HG03060 (cell line): ENCODE measurements around the gene CEP126.
A peak's percentile ranks its signal among the peaks of the same experiment; 100 is the strongest.

Source experiments
- ATAC-seq: cut with Tn5 transposase; IDR thresholded peaks from one replicate; pipeline ENCODE4 v1.9.1; 2021; ENCODE audit warnings: low read depth, moderate number of reproducible peaks; ENCODE audit not compliant: unreplicated experiment

Gene CEP126, protein sequence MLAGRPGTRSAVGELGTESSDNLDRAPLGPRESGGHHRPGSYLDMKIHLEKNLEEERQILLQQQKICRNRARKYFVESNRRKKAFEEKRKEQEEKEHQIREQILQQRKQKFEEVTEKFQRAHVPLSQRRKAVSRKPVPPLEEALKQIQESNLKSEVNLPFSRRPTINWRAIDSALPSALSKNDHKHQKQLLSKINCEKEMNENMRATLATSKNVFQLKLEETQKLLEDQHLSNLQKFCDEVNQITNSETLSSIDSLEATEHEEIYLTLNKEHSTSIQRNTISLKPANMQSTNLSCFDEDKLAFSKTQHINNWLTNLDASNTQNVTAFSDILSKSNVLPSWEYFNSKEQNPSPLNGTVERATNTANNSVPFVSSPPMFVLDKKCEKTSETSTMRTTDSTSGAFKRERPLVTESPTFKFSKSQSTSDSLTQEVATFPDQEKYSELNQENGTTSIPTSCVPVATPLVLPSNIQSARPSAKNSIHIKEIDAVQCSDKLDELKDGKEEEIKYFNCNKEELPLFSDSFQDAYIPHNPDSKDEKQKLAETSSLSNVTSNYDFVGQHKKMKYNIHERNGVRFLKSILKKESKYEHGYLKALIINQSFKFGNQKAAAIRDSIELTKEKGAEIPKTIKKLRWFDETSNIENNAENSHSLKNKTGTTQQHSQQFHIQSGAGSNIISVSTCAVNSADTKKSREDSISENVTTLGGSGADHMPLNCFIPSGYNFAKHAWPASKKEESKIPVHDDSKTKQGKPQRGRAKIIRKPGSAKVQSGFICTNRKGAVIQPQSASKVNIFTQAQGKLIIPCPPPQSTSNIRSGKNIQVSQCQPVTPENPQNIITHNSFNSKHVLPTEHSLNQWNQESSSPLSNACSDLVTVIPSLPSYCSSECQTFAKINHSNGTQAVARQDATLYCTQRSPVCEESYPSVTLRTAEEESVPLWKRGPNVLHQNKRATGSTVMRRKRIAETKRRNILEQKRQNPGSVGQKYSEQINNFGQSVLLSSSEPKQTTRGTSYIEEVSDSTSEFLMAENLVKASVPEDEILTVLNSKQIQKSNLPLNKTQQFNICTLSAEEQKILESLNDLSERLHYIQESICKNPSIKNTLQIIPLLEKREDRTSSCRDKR

DNA sequence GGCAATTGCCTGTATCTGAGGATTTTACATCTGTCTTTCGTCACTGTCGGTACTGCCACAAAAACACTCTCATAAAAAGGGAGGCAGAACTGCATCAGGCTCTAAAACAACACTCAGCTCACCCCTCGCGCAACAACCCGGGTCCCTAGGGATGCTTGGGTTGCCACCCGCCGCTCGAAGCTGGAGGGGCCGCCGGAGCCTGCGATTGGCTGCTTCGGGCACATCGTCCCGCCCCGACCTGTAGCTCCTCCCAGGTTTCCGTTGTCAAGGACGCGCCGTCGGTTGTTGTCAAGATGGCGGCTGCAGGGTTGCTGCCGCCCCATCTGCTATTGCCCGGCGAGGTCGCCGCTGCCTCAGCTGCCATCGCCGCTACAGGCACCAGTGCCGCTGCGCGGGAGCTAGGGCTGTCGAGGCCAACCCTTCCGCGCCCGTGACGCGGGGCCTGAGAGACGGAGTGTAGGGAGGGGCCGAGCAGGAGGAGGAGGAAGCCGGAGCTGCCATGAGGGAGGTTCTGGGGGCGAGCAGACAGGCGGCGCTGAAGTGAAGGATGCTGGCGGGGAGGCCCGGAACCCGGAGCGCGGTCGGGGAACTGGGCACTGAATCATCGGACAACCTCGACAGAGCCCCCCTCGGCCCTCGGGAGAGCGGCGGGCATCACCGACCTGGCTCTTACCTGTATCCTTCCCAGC, at the start of gene CEP126:
Gene CEP126 (plus strand): TSS at position 273 of the 689 bp plus-strand sequence. CDS start 275 bp downstream, at position 548.
- ATAC-seq, result peak; percentile 98

DNA sequence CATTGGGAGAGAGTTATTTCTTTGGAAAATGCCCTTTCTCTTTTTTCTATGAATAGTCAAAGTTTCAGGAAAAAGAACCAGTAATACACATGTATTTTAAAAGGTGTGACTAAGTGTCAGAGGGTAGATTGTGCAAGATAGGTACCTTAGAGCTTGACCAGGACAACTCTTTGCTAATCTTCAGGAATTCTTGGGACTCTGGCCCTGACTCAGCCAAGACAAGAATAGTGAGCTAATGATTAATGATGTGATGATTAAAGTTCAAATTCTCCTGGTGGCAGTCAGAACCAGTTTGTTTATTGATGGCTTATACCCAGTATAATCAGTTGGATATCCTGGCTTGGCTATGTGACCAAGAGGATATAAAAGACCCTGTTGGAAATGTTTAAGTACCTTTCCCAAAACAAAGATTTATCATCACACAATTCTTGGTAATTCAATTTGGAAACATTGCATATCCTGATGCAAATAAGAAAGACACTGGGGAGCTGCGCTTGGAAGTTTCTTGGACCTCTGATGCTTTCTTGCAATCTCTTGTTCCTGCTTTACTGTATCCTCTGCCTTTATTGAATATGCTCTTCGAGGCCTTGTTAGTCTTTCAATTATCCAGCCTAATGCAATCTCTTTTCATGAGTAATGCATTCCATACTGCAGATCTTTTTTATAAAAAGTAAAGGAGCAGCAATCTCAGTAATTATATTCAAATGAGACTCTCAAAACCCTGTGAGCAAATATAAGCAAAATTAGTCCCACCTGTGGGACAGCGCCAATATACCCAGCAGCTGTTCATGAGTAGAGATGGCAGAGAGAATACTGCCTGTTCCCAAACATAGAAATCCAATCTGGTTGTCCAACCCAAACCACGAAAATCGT, 48.0 kb upstream of the CEP126 start:
- ATAC-seq, result no peak

DNA sequence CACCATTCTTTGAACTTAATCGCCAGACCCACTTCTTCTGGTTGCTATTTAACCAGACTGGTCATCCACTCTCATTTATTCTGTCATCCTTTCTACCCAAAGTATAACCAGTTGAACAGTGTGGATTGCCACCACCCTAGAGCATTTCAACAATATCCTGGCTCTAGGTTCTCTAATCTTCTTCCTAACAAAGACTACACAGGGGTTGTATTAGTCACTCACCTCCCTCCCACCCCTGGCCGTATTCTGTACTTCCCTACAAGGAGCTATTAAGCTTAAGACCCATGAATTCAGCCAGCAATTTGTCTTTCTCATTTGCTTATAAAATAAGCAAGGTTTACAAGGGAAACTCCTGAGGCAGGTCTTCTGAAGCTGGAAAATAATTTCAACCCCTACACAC, 46.9 kb upstream of the CEP126 start:
- ATAC-seq, result no peak

DNA sequence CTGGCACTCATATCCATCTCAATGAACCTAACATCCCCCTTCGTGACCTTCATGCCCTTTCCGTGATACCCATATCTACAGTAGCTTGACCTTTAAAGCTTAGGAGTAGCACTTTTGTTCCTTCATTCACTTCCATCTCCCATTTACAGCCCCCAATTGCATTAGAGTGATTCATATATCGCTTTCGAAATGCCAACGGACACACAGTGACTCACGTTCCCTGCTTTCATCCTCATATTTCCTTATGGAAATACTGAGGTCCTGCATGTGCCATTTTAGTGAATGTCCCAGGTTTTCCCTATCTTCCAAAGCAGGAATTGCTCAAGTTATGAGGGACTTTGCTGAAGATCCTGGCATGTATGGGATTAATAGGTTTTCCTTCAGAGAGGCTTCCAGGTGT, 44.3 kb upstream of the CEP126 start:
- ATAC-seq, result no peak

DNA sequence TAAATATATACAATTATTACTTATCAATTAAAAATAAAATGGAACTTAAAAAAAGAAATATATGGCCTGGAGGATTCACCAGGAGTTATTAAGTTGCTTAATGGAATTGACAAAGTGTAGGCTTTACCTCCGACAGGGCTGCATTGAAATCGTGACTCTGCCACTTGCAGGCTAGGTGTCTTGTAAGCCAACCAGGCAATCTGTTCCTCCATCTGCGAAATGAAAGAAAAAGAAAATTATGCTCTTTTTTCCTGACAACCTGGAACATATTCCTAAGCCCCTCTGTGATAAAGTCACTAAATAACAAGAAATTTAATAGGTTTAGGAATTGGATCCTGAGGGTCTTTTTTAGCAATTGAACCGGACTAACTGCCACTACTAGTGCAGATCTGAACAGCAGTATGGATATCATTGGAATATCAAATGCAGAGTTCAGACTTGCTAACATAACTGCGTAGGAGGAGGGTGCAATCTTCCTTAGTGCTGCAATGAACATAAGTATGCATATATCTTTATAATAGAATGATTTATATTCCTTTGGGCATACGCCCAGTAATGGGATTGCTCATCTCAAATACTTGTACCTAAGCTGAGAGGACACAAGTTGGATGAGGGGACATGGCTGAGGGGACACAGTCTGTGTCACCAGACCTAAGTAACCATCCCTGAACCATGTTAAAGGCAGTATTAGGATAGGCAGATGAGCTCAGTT, 42.5 kb upstream of the CEP126 start:
- no peak for ATAC-seq

DNA sequence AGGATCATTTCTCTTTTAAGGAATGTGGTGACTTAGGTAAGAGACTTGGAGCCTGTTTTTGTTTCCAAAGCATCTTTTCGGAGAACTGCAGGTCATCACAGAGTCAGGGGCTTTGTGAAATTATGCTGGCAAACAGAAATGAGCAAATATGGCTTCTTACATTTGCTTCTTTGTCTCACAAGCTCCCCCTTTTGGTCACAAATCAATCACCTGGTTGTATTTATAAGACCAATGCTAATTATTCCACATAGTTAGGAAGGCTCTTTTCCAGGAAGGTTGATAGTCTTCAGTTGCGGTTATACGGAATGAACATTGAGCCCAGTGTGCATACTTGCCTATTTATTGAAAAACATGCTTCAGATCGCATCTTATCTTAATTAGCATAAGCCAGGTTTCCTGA, 34.6 kb upstream of the CEP126 start:
- no peak for ATAC-seq

DNA sequence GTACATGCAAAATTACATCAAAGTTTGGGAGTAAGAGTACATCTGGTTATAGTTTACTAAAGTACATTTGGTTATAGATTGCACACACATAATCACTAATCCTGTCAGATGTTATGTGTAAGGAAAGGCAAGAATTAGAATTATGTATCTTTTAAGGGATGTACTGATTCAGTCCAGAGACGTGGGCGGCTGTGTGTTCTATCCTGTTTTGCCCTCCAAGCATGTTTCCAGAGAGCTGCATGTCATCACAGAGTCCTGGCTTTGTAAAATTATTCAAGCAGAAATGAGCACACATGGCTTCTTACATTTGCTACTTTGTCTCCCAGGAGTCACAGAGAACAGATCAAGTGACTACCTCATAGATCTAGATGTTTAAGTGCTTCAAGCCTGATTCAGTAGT, 33.2 kb upstream of the CEP126 start:
- ATAC-seq, result no peak

DNA sequence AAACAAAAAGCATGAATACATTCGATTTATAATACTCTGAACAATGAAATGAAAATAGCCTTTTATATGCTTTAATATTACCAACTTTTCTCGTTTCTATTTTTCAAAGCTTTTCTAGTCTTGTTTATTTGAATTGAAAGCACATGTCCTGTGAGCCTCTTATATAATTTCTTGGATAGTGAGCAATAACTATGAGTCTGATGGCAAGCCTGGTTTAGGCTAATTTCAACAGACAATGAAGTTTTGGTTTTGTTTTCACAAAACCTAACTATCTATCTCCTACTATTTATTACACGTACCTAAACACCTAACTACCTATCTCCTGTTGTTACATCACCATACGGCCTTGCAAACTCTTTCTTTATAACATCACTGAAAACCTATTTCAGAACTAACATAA, 29.2 kb upstream of the CEP126 start:
- no peak for ATAC-seq

DNA sequence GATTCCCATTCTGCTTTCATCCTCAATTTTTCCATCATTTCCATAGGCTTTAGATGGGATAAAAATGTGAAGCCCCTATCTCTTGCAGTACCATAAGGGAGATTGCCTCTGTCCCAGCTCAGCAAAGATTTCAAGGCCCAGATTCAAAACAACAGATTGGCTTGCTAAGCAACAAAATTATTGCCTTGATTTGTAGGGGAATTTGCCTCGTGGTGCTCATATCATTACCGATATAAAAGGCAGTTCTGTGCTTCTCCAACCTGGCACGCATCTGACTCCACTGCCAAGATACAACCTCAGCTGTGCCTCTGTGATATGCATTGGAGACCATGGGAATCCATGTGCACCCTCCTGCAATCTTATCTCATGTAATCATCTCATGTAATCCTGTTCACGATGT, 25.0 kb upstream of the CEP126 start:
- no peak for ATAC-seq

DNA sequence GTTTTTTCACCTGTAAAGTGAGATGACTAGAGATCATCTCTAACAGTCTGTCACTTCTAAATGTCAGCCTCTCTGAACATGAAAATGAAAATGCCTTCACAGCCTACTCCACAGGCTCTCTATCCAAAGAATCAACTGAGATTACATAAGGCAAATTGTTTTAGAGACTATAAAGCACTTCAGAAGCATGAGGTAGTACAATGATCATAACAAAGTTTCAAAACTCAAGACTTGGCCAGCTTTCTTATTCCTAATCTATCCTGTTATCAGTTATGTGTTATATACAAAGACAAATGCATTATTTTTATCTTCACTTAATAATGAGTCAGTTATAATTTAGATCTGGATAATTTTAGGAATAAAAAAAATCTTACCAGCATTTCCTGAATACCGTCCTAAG, 20.3 kb upstream of the CEP126 start:
- ATAC-seq, result no peak

DNA sequence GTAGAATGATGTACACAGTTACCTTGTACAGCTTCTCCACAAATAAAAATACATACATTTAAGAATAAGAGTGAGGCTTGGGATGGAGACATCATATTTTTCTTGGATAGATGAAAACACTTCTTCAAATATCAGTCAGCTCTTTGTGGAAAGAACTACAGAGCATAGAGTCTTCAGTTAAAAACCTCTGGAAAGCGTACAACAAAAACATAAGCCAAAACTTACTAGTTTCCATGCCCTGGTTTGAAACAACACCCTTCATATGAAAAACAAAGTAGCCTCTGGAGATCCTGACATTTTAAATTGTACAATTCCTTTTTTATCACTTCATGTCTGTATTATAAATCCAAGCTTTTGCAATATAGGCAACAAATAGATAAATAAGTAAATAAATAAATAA, 7.0 kb upstream of the CEP126 start:
- ATAC-seq, result no peak

DNA sequence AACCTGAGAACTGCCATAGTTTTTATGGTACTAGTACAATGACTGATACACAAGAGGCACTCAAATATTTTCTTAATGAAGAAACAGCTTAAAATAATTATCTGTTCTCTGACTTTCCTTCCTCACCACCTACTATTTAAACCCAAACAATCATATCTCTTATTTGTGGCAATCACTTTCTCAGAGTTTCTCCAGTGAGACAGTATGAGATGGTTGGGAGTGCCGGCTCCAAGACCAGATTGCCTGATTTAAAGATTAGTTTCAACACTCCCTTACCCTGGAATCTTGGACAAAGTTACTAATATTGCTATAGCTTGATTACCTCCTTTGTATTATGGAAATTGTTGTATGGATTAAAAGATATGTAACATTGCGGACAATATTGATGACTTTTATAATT, 5.7 kb upstream of the CEP126 start:
- no peak for ATAC-seq

DNA sequence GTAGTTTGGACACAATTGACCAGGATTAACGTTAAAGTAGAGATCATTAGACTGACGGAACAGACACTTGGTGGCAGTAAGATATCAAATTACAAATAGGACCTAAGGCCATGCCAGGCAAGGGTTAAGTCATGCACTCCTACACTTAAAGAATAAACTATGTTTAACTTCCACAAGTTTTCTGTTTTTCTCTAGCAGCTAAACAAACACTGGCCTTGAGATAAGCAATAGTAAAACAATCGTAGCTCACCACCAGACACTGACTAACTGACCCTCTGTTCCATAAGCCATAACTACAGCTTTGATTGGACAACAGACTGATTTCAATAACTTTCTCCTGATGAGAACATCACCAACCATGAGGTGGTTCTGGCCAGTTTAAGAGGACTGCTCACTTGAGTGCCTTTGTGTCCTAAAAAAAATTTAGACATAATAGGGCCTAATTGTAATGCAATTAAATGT, 2.0 kb upstream of the CEP126 start:
- ATAC-seq, result no peak

DNA sequence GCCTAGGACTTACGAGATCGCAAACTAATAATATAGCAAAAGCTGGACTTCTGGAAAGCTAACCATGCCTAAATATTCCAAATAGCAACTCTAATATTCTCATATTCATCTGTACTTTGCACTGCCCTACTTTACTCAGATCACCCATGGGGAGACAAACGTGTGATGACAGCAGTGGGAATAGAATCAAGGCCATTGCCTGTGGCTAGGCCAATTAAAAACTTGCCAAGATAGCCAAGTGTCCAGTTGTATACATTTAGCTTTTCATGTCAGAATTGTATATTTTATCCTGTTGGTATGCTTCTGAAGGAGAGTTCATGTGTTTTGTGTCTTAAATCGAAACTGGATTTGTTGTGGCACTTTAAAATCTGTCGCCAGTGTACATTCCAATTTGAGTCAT, 1.2 kb upstream of the CEP126 start:
- ATAC-seq, result no peak

DNA sequence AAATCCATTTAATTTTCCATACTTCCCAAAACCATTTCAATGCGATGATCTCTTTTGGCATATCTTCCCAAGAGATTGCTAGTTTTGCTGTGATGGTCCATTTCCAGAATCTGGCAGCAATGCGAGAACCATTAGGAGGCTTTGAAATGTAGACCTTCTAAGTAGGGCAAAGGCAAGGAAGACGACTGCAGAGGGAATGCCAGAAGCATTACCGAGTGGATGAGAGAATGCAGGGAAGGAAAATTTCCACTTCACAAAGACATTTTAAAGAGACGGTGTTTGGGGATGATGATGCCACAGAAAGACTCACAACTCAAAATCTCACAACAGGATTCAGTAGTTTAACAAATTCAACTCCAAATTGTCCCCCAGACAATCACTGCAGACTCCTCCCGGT, 471 bp upstream of the CEP126 start:
- no peak for ATAC-seq

DNA sequence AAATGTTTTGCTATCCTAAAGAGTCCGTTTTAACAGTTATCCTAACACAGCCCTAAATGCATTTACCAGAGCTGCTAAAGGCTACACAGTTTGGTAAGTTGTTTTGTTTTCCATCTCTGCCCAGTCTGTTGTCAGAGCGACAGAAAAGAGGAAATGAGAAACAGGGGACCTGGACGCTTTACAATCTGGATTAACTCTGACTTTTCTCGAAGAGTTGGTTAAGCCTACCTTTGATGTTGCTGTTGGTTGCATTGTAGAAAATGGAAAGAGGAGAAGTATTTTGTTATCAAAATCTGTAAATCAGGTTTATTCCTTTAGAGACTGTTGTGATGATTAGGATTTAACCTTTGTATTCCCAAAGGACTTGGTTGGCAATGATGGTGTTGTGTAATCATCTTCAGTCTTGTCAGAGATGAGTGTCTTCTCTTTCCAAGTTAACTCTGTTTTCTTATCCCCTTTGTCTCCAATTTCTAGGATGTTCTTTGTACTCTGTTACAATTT, 1.0 kb downstream of the CEP126 start:
- no peak for ATAC-seq

DNA sequence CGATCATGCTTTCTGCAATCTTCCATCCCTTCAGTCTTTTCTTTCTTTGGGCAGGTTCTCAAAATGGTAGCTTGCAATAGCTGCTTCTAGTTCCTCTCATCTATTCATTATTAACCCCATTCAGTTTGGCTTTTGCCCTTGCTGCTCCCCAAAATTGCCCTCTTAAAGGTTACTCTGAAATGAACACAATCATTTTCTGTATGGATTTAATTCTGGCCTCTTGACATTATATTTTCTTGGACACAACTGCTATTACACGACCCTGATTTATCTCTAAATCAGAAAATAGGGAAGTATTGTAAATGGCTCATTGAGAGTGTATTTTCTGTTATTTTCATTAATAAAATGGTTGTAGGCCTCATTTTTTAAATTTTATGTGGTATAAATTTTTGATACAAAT, 1.6 kb downstream of the CEP126 start, which contains the start of gene ANGPTL5:
Gene ANGPTL5 (minus strand): TSS at position 101 of the 400 bp plus-strand sequence. CDS start 8,613 bp downstream, outside the sequence.
- no peak for ATAC-seq

DNA sequence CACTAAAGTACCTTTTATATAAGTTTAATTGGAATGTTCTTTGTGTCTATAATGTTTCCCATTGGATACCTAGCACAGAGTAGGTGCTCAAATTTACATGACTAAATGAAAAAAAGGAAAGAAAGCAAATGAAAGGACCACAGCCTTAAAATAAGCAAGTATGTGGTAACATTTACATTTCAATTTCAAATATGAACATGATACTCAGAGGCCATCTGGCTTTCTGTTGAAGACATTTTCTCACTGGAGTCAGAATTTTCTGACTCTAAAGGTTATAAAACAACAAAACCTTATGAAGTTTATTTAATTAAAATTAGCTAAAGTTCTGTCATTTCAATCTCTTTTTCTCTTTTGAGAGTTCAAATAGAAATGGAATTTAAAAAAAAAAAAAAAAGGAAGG, 2.4 kb downstream of the CEP126 start:
- ATAC-seq, result no peak

DNA sequence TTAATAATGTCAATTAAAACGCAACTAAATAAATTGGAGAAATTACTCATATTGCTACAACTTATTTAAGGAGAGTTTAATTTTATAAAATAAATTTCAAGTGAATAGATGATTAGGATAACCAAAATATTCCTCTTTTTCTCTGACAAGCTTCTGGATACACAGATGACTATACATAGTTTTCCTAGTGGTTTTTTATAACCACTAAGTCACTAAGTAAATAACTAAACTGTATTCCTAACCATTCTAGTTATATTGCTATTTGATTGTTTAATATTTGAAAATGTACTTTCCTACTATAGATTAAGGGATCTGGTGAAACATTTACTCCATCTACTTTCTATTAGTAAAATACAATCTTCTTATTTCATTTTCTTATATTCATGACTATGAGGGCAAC, 6.2 kb downstream of the CEP126 start:
- ATAC-seq, result no peak
